ENCODE measurements around the gene INF2. TPM values are rescaled to one million over a fixed set of nuclear protein-coding genes. Genes with fewer than 3 reads are reported as not detected.

The INF2 gene
- total RNA-seq, 1 experiment from 2014 or later, result 113 TPM

- H3K9me3 ChIP-seq (ENCODE audit: insufficient read depth, low read depth), result no peaks in the 10 kb centered on the region
- H3K27me3 ChIP-seq (ENCODE audit: insufficient read depth, low read depth), result peaks cover 3% of the 10 kb centered on the region; the same call in 1 of the 2 replicates
- BruUV-seq (replicated peaks), result no TSS peak
- ChIA-PET POLR2A (ENCODE audit: unreplicated experiment) (no interaction called here), CTCF (no interaction called here)
- H3K4me3 ChIP-seq, result no peak overlapping the region
- no peak overlapping the region for H2AFZ ChIP-seq
- intact Hi-C loops (cut with micrococcal nuclease; ENCODE audit: unreplicated experiment), result no loop called here
- H3F3A ChIP-seq (ENCODE audit: insufficient read depth, low read depth), result no peaks in the 10 kb centered on the region
- H3K4me1 ChIP-seq (replicated peaks; ENCODE audit: insufficient read depth), result no peaks in the 10 kb centered on the region
- H3K79me2 ChIP-seq (ENCODE audit: low read depth), result no peaks in the 10 kb centered on the region
- no peaks in the 10 kb centered on the region for H4K20me1 ChIP-seq (ENCODE audit: insufficient read depth)
- no peaks in the 10 kb centered on the region for H3K36me3 ChIP-seq (ENCODE audit: low read depth)
- H3K27ac ChIP-seq, result no peak overlapping the region
- no peak overlapping the region for H3K4me2 ChIP-seq
- H3K9me2 ChIP-seq (ENCODE audit: insufficient read depth), result no peaks in the 10 kb centered on the region
- no peak for TF ChIP-seq EZH2 (IDR thresholded peaks at IDR 0.05; ENCODE audit: low read depth)
- no peak for TF ChIP-seq CTCF (conservative IDR thresholded peaks at IDR 0.05)
- no peak for DNase-seq
Measured at GRCh38 chr14:104738375-104739019, 49.1 kb downstream of the INF2 start.

- CTCF ChIA-PET, result no interaction called here
- Histone ChIP-seq H3F3A (ENCODE audit: insufficient read depth, low read depth) (no peaks in the 10 kb centered on the region), H3K4me1 (replicated peaks; ENCODE audit: insufficient read depth) (no peaks in the 10 kb centered on the region), H3K36me3 (ENCODE audit: low read depth) (no peaks in the 10 kb centered on the region), H3K27me3 (ENCODE audit: insufficient read depth, low read depth) (peaks cover 3% of the 10 kb centered on the region; the same call in 1 of the 2 replicates), H3K27ac (no peak overlapping the region), H3K4me3 (no peak overlapping the region), H3K9me3 (ENCODE audit: insufficient read depth, low read depth) (no peaks in the 10 kb centered on the region), H4K20me1 (ENCODE audit: insufficient read depth) (no peaks in the 10 kb centered on the region), H3K4me2 (no peak overlapping the region), H3K79me2 (ENCODE audit: low read depth) (no peaks in the 10 kb centered on the region), H3K9me2 (ENCODE audit: insufficient read depth) (no peaks in the 10 kb centered on the region), H2AFZ (no peak overlapping the region)
- intact Hi-C loops (cut with micrococcal nuclease; ENCODE audit: unreplicated experiment), result no loop called here
- POLR2A ChIA-PET (ENCODE audit: unreplicated experiment), result no interaction called here
- BruUV-seq (replicated peaks), result no TSS peak
- no peak for DNase-seq
- TF ChIP-seq CTCF (conservative IDR thresholded peaks at IDR 0.05) (no peak), EZH2 (IDR thresholded peaks at IDR 0.05; ENCODE audit: low read depth) (no peak)
Measured at GRCh38 chr14:104739026-104739425, 49.6 kb downstream of the INF2 start.

GRCh38 chr14:104739546-104740516, 50.4 kb downstream of the INF2 start:
- Histone ChIP-seq H2AFZ (no peak overlapping the region), H3K9me3 (ENCODE audit: insufficient read depth, low read depth) (no peaks in the 10 kb centered on the region), H3F3A (ENCODE audit: insufficient read depth, low read depth) (no peaks in the 10 kb centered on the region), H3K27me3 (ENCODE audit: insufficient read depth, low read depth) (peaks cover 3% of the 10 kb centered on the region; the same call in 1 of the 2 replicates), H3K27ac (no peak overlapping the region), H4K20me1 (ENCODE audit: insufficient read depth) (no peaks in the 10 kb centered on the region), H3K79me2 (ENCODE audit: low read depth) (no peaks in the 10 kb centered on the region), H3K9me2 (ENCODE audit: insufficient read depth) (no peaks in the 10 kb centered on the region), H3K36me3 (ENCODE audit: low read depth) (no peaks in the 10 kb centered on the region), H3K4me2 (no peak overlapping the region), H3K4me3 (no peak overlapping the region), H3K4me1 (replicated peaks; ENCODE audit: insufficient read depth) (no peaks in the 10 kb centered on the region)
- intact Hi-C loops (cut with micrococcal nuclease; ENCODE audit: unreplicated experiment), result no loop called here
- CTCF ChIA-PET, result no interaction called here
- no TSS peak for BruUV-seq (replicated peaks)
- no peak for TF ChIP-seq EZH2 (IDR thresholded peaks at IDR 0.05; ENCODE audit: low read depth)
- TF ChIP-seq CTCF (conservative IDR thresholded peaks at IDR 0.05), result no peak
- DNase-seq, result no peak
- POLR2A ChIA-PET (ENCODE audit: unreplicated experiment), result no interaction called here

Measured in PC-9 (cell line).